ENCODE data around the gene HOXA7. TPM values are rescaled to one million over a fixed set of nuclear protein-coding genes. Genes with fewer than 3 reads are reported as not detected.

Gene HOXA7
- total and polyA plus RNA-seq, 4 experiments from 2014 or later, result not detected

DNA sequence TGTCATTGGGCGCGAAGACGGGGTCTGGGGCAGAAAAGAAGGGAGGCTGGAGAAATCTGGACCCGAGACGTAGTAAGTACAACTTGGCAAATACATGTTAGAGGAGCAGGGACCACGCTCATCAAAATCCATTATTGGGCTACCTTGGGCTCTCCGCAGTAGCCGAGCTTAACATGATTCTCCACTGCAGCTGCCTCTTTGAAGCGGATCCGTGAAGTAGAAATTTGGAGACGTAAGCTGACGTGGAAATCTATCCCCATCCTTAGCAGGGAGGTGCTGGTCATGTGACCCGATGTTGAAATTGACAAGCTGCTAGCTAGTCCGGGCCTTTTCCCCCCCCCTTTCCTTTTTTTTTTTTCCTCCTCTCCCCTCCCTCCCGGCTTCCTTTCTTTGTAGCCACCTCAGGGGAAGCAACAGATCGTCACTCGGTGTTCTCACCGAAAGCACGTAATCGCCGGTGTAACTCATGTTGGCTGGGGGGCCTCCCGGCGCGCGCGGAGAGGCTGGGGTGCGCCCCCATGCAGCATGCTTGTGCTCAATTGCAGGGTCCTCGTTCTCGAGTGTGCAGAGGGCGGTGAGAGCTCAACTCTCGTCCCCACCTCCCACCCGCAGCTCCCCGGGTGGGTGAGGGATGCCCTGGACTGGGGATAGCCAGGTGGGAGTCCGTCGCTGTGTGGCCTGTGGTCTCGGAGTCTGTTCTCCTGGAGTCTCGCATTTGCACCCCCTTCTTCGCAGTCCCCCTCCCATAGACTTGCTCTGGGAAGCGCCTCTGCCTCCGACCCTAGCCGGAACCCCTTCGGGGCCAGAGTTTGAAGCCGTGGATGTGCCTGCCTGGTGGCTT, 28.8 kb upstream of the HOXA7 start, which contains the start of gene HOXA11:
HOXA11 (minus strand) TSS at position 220 of the 841 bp plus-strand sequence; CDS start at position 132, 88 bp downstream.
- Mint-ChIP-seq H3K4me3 (peak within 1 kb of the TSS; percentile 67 to 88 (median 77)), H3K27ac (peak within 1 kb of the TSS in 6 of 7 donors; percentile 64 to 89 (median 68)), H3K4me1 (peaks cover 29 to 63% (median 44%) of the 10 kb centered on the region in 4 donors), H3K27me3 (peaks cover 65 to 74% of the 10 kb centered on the region in 2 donors), H3K36me3 (peaks cover 0 to 1% of the 10 kb centered on the region in 2 donors), H3K9me3 (peaks cover 0 to 11% (median 1%) of the 10 kb centered on the region in 8 donors)
- ChIA-PET POLR2A (ENCODE audit: partially characterized antibody) (interaction anchor here (0.9 to 3.1 kb wide), 5 partner anchors 10 to 17 kb away, joined by 3 to 9 read pairs (median 3); no protein-coding TSS in a partner anchor), CTCF (ENCODE audit: partially characterized antibody) (interaction anchor here (0.5 to 1.6 kb wide), 4 partner anchors 9 to 577 kb away, joined by 3 to 8 read pairs (median 4); no protein-coding TSS in a partner anchor)
- Histone ChIP-seq H3K4me3 (ENCODE audit: low read length in 2 of 2) (peak within 1 kb of the TSS in 1 of 2 donors; percentile 39), H3K27me3 (ENCODE audit: insufficient read depth, low read length) (peaks cover 80% of the 10 kb centered on the region), H3K27ac (ENCODE audit: low read depth, low read length) (no peak within 1 kb of the TSS), H3K4me1 (ENCODE audit: insufficient read depth, low read length) (peaks cover 59% of the 10 kb centered on the region), H3K36me3 (ENCODE audit: insufficient read depth, low read length) (no peaks in the 10 kb centered on the region), H3K9me3 (ENCODE audit: control insufficient read depth in 1 of 2, low read length in 2 of 2) (no peaks in the 10 kb centered on the region)
- DNase-seq, result no peak
- intact Hi-C loops (cut with micrococcal nuclease), result no loop called here

DNA sequence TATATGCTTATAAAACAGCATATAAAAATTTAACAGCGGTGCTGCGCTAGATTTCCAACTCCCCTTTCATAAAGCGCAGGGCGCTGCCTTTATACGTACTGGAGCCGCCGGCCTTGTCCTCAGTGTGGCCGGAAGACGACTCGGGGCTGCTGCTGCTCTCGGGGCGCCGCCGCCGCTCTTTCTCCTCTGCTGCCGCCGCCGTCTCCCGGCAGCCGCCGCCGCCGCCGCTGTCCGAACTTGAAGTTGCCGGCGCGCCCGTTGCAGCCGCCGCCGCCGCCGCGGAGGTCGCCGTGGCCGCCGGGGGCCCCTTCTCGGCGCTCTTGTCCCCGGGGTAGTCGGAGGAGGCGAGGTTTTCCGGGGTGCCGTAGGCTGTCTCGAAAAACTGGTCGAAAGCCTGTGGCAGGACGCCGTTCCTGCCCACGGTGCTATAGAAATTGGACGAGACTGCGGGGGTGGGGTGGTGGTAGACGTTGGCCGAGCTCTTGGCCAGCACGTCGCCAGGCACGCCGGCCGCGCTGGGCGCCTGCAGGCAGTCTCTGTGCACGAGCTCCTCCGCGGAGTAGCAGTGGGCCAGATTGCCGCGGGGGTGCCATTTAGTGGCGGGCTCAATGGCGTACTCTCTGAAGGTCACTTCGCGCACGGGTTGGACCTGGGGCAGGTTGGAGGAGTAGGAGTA, 28.0 kb upstream of the HOXA7 start:
- peaks cover 1 to 4% of the 10 kb centered on the region in 2 donors for H3K36me3 Mint-ChIP-seq
- DNase-seq, result peak in 1 of 5 donors; percentile 37
- peak overlapping the region in 6 of 7 donors; percentile 3 to 89 (median 65) for H3K27ac Mint-ChIP-seq
- intact Hi-C loops (cut with micrococcal nuclease), result loop anchor here (1.0 kb wide), 1 partner anchor 11 kb away; no protein-coding TSS in a partner anchor
- peaks cover 60% of the 10 kb centered on the region for H3K4me1 ChIP-seq (ENCODE audit: insufficient read depth, low read length)
- peaks cover 77% of the 10 kb centered on the region for H3K27me3 ChIP-seq (ENCODE audit: insufficient read depth, low read length)
- ChIA-PET POLR2A (ENCODE audit: partially characterized antibody) (interaction anchor here (0.6 to 3.1 kb wide), 8 partner anchors 10 to 334 kb away, joined by 3 to 9 read pairs (median 3); partner anchors contain the start of gene HOXA10), CTCF (ENCODE audit: partially characterized antibody) (interaction anchor here (0.5 to 1.6 kb wide), 4 partner anchors 12 to 576 kb away, joined by 3 to 8 read pairs (median 6); no protein-coding TSS in a partner anchor)
- H3K4me3 ChIP-seq (ENCODE audit: low read length in 2 of 2), result peak overlapping the region in 1 of 2 donors; percentile 39
- no peaks in the 10 kb centered on the region for H3K9me3 ChIP-seq (ENCODE audit: control insufficient read depth in 1 of 2, low read length in 2 of 2)
- H3K36me3 ChIP-seq (ENCODE audit: insufficient read depth, low read length), result no peaks in the 10 kb centered on the region
- H3K27ac ChIP-seq (ENCODE audit: low read depth, low read length), result no peak overlapping the region
- H3K4me3 Mint-ChIP-seq, result peak overlapping the region; percentile 64 to 88 (median 76)
- peaks cover 61 to 70% of the 10 kb centered on the region in 2 donors for H3K27me3 Mint-ChIP-seq
- H3K9me3 Mint-ChIP-seq, result peaks cover 0 to 11% (median 1%) of the 10 kb centered on the region in 8 donors
- peaks cover 27 to 61% (median 44%) of the 10 kb centered on the region in 4 donors for H3K4me1 Mint-ChIP-seq

GRCh38 chr7:27183682-27184336, 27.3 kb upstream of the HOXA7 start:
- Mint-ChIP-seq H3K4me1 (peaks cover 27 to 59% (median 42%) of the 10 kb centered on the region in 4 donors), H3K9me3 (peaks cover 0 to 15% (median 1%) of the 10 kb centered on the region in 8 donors), H3K36me3 (peaks cover 1 to 4% of the 10 kb centered on the region in 2 donors), H3K4me3 (peak overlapping the region in 7 of 8 donors; percentile 61 to 77 (median 72)), H3K27me3 (peaks cover 67 to 73% of the 10 kb centered on the region in 2 donors), H3K27ac (peak overlapping the region in 3 of 7 donors; percentile 62 to 89 (median 68))
- peaks cover 55% of the 10 kb centered on the region for H3K4me1 ChIP-seq (ENCODE audit: insufficient read depth, low read length)
- H3K4me3 ChIP-seq (ENCODE audit: low read length in 2 of 2), result no peak overlapping the region
- ChIA-PET CTCF (ENCODE audit: partially characterized antibody) (interaction anchor here (1.0 to 1.6 kb wide), 3 partner anchors 11 to 508 kb away, joined by 3 to 6 read pairs (median 3); no protein-coding TSS in a partner anchor), POLR2A (ENCODE audit: partially characterized antibody) (interaction anchor here (0.5 to 2.0 kb wide), 7 partner anchors 10 to 984 kb away, joined by 3 to 9 read pairs (median 3); partner anchors contain the start of gene HOXA10)
- DNase-seq, result no peak
- H3K27me3 ChIP-seq (ENCODE audit: insufficient read depth, low read length), result peaks cover 76% of the 10 kb centered on the region
- intact Hi-C loops (cut with micrococcal nuclease), result loop anchor here (1.0 kb wide), 1 partner anchor 11 kb away; no protein-coding TSS in a partner anchor
- H3K27ac ChIP-seq (ENCODE audit: low read depth, low read length), result no peak overlapping the region
- H3K36me3 ChIP-seq (ENCODE audit: insufficient read depth, low read length), result no peaks in the 10 kb centered on the region
- no peaks in the 10 kb centered on the region for H3K9me3 ChIP-seq (ENCODE audit: control insufficient read depth in 1 of 2, low read length in 2 of 2)

- H3K4me3 ChIP-seq (ENCODE audit: low read length in 2 of 2), result no peak overlapping the region
- Mint-ChIP-seq H3K4me1 (peaks cover 21 to 52% (median 35%) of the 10 kb centered on the region in 4 donors), H3K9me3 (peaks cover 0 to 15% (median 1%) of the 10 kb centered on the region in 8 donors), H3K4me3 (peak overlapping the region in 3 of 8 donors; percentile 25 to 77 (median 29)), H3K27me3 (peaks cover 65 to 72% of the 10 kb centered on the region in 2 donors), H3K36me3 (peaks cover 1 to 4% of the 10 kb centered on the region in 2 donors), H3K27ac (peak overlapping the region in 3 of 7 donors; percentile 37 to 89 (median 48))
- peaks cover 48% of the 10 kb centered on the region for H3K4me1 ChIP-seq (ENCODE audit: insufficient read depth, low read length)
- peaks cover 69% of the 10 kb centered on the region for H3K27me3 ChIP-seq (ENCODE audit: insufficient read depth, low read length)
- no peaks in the 10 kb centered on the region for H3K9me3 ChIP-seq (ENCODE audit: control insufficient read depth in 1 of 2, low read length in 2 of 2)
- no peak overlapping the region for H3K27ac ChIP-seq (ENCODE audit: low read depth, low read length)
- ChIA-PET POLR2A (ENCODE audit: partially characterized antibody) (interaction anchor here (0.5 to 2.0 kb wide), 6 partner anchors 8 to 983 kb away, joined by 3 to 9 read pairs (median 3); partner anchors contain the start of gene HOXA10), CTCF (ENCODE audit: partially characterized antibody) (interaction anchor here (1.0 to 1.6 kb wide), 5 partner anchors 8 to 508 kb away, joined by 3 to 6 read pairs (median 5); no protein-coding TSS in a partner anchor)
- no peak for DNase-seq
- H3K36me3 ChIP-seq (ENCODE audit: insufficient read depth, low read length), result no peaks in the 10 kb centered on the region
- intact Hi-C loops (cut with micrococcal nuclease), result no loop called here
Measured at GRCh38 chr7:27182861-27183681, 26.6 kb upstream of the HOXA7 start.

DNA sequence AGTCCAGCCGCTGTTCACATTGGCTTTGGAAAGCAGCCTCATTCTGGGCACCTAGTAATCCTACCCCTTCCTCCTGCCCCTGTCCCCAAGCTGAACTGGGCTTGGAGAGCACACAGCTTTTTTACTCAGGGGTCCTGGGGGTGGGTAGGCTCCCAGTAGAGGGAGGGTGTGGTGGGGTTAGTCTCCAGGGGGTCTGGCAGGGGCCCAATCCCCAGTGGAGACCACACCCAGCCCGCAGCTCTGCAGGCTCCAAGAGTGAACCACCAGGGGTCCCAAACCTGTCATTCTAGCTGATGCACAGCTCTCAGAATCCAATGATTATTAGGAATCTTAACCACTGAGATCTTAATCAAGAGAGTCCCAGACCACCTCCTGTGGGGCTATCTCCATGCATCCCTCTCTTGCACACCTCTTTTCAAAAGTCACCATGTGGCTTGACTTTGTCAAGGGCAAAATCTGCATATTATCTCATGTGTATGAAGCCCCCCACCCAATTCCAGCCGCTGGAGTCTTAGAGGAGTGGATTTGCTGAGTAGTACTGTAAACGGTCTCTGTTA, 25.9 kb upstream of the HOXA7 start:
- Histone ChIP-seq H3K27ac (ENCODE audit: low read depth, low read length) (no peak overlapping the region), H3K27me3 (ENCODE audit: insufficient read depth, low read length) (peaks cover 62% of the 10 kb centered on the region), H3K4me3 (ENCODE audit: low read length in 2 of 2) (no peak overlapping the region), H3K9me3 (ENCODE audit: control insufficient read depth in 1 of 2, low read length in 2 of 2) (no peaks in the 10 kb centered on the region), H3K4me1 (ENCODE audit: insufficient read depth, low read length) (peaks cover 41% of the 10 kb centered on the region), H3K36me3 (ENCODE audit: insufficient read depth, low read length) (no peaks in the 10 kb centered on the region)
- H3K4me3 Mint-ChIP-seq, result no peak overlapping the region
- peak overlapping the region in 2 of 7 donors; percentile 37 to 89 for H3K27ac Mint-ChIP-seq
- H3K4me1 Mint-ChIP-seq, result peaks cover 20 to 44% (median 30%) of the 10 kb centered on the region in 4 donors
- POLR2A ChIA-PET (ENCODE audit: partially characterized antibody), result interaction anchor here (1.2 to 2.0 kb wide), 2 partner anchors 8 kb away, joined by 3 to 9 read pairs; partner anchors contain the start of gene HOXA10
- H3K36me3 Mint-ChIP-seq, result peaks cover 1 to 4% of the 10 kb centered on the region in 2 donors
- peaks cover 63 to 72% of the 10 kb centered on the region in 2 donors for H3K27me3 Mint-ChIP-seq
- peaks cover 0 to 15% (median 1%) of the 10 kb centered on the region in 8 donors for H3K9me3 Mint-ChIP-seq
- CTCF ChIA-PET (ENCODE audit: partially characterized antibody), result interaction anchor here (0.6 to 1.6 kb wide), 5 partner anchors 8 to 42 kb away, joined by 3 to 6 read pairs (median 5); no protein-coding TSS in a partner anchor
- intact Hi-C loops (cut with micrococcal nuclease), result no loop called here
- no peak for DNase-seq

Measured in CD4-positive, alpha-beta memory T cell (primary cell).